ENCODE measurements around the gene FAAP20.

The FAAP20 gene

GRCh38 chr1:2238361-2239012, 43.9 kb upstream of the FAAP20 start:
- no peak for TF ChIP-seq CTCF (IDR thresholded peaks at IDR 0.05; ENCODE audit: insufficient read depth, low read depth, low read length, missing control alignments)
- H3K4me3 ChIP-seq (ENCODE audit: low read depth, low read length), result no peak overlapping the region
- DNase-seq (ENCODE audit: low read depth), result no peak

GRCh38 chr1:2237773-2238172, 43.2 kb upstream of the FAAP20 start:
- no peak for TF ChIP-seq CTCF (IDR thresholded peaks at IDR 0.05; ENCODE audit: insufficient read depth, low read depth, low read length, missing control alignments)
- H3K4me3 ChIP-seq (ENCODE audit: low read depth, low read length), result no peak overlapping the region
- no peak for DNase-seq (ENCODE audit: low read depth)

GRCh38 chr1:2236695-2237677, 42.4 kb upstream of the FAAP20 start:
- no peak overlapping the region for H3K4me3 ChIP-seq (ENCODE audit: low read depth, low read length)
- no peak for TF ChIP-seq CTCF (IDR thresholded peaks at IDR 0.05; ENCODE audit: insufficient read depth, low read depth, low read length, missing control alignments)
- DNase-seq (ENCODE audit: low read depth), result no peak

DNA sequence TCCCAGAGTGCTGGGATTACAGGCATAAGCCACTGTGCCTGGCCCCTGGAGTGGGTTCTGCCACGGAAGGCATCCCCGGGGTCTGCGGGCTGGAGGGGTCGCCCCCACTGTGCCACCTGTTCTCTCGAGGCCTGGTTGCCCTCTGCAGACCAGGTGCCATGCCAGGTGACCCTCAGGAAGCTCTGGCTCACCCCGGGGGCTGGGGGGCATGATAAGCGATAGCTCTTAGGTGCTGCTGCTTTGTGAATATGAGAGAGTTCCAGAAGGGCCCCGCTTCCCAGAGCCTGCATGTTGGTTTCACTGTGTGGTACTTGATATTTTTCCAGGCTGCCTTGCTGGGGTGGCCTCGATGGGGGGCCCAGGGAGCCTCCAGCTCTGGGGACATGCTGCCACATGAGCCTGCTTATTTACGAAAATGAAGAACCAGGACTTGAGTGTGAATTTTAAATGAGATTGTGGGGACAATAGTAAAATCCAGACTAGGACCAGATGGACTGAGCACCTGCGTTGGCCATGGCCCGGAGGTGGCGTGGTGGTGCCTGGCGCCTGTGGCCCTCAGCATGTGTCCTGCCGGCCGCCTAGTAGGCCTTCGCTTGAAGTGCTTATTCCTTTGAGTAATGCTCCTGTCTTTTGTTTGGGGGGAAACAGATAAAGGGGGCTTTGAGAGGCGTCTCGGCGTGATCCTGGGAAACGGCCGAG, 40.9 kb upstream of the FAAP20 start:
- no peak for TF ChIP-seq CTCF (IDR thresholded peaks at IDR 0.05; ENCODE audit: insufficient read depth, low read depth, low read length, missing control alignments)
- DNase-seq (ENCODE audit: low read depth), result no peak
- no peak overlapping the region for H3K4me3 ChIP-seq (ENCODE audit: low read depth, low read length)

DNA sequence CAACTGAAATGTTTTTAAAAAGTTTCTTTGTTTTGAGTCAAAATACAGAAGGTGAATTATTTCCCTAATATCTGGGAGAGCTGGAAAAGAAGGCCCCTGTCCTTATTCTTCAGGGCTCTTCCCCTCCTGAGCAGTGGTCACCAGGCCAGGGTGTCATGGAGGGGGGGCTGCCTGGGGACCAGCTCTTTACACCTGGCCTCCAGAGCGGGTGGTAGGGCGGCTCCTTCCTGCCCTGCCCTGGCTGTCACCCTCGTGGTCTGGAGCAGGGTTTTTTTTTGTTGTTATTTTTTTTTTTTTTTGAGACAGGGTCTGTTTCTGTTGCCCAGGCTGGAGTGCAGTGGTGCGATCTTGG, 40.2 kb upstream of the FAAP20 start:
- H3K4me3 ChIP-seq (ENCODE audit: low read depth, low read length), result no peak overlapping the region
- TF ChIP-seq CTCF (IDR thresholded peaks at IDR 0.05; ENCODE audit: insufficient read depth, low read depth, low read length, missing control alignments), result no peak
- no peak for DNase-seq (ENCODE audit: low read depth)

DNA sequence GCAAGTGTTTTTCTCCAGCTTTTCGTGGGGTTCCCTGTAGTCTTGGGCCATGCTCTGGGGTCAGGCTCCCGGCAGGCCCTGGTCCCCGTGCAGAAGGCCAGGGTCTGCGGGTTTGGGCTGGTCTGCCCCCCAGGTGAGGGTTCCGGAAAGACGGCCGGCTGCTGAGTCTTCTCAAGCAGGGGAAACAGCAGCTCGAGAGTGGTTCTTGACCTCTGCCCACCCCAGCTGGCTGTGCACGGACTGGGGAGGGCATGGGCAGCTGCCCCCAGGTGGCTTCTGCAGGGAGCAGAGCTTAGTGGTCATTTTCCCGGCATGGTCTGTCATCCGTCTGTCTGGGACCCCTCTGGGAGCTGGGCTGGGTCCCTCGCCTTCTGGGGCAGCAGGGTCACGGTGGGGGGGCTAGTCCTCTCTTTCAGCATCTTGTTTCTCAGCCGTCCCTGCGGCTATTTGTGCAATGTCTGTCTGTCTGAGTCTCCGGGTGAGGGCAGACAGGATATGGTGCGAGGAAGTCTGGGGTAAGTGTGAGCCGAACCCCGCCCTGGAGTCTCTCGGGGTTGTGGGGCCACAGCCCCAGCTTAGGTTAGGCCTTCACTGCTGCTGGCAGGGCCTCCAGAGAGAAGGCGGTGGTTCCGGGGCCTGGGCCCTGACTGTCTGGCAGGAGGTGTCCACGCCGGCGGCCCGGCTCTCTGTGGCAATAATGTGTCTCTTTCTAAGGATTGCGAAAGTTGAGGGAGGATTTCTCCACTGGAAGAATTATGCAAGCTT, 39.6 kb upstream of the FAAP20 start:
- peak; percentile 71 for DNase-seq (ENCODE audit: low read depth)
- no peak for TF ChIP-seq CTCF (IDR thresholded peaks at IDR 0.05; ENCODE audit: insufficient read depth, low read depth, low read length, missing control alignments)
- no peak overlapping the region for H3K4me3 ChIP-seq (ENCODE audit: low read depth, low read length)

Data from GM12865 (cell line).